ENCODE data around the gene USH1G. TPM values are rescaled to one million over a fixed set of nuclear protein-coding genes. Genes with fewer than 3 reads are reported as not detected.

USH1G gene
- polyA plus RNA-seq, 1 donor (not counting 4 experiments of a cell fraction or from before 2014, with no cell fraction given) = 0.34 TPM

DNA sequence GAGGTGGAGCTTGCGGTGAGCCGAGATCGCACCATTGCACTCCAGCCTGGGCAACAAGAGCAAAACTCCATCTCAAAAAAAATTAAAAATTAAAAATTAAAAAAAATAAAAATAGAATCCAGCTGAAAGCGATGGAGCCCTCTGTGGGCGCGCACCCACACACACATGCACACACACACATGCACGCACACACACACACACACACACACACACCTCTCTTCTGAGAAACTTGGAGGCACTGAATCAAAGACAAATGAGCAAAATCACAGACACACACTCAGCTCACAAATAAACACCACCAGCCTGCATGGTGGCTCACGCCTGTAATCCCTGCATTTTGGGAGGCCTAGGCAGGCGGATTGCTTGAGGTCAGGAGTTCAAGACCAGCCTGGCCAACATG, 20.0 kb downstream of the USH1G start:
- Histone ChIP-seq H2AFZ (ENCODE audit: control insufficient read depth, low read length) (no peak overlapping the region), H3K27ac (ENCODE audit: control insufficient read depth, insufficient read depth, low read length) (no peak overlapping the region), H3K9me3 (ENCODE audit: control insufficient read depth, low read depth, low read length) (no peaks in the 10 kb centered on the region), H3K4me3 (ENCODE audit: control insufficient read depth in 2 of 3, extremely low read depth in 1 of 3, insufficient read depth in 2 of 3, low read depth in 1 of 3, low read length in 3 of 3) (no peak overlapping the region), H3K4me1 (ENCODE audit: control insufficient read depth, extremely low read depth, insufficient read depth, low read length) (peaks cover 4% of the 10 kb centered on the region), H3K79me2 (ENCODE audit: control insufficient read depth, insufficient read depth, low read length) (no peaks in the 10 kb centered on the region), H4K20me1 (ENCODE audit: control insufficient read depth, extremely low read depth, insufficient read depth, low read length) (no peaks in the 10 kb centered on the region), H3K9me1 (ENCODE audit: control insufficient read depth, extremely low read depth, insufficient read depth, low read length) (no peaks in the 10 kb centered on the region), H3K36me3 (ENCODE audit: control insufficient read depth in 2 of 2, extremely low read depth in 1 of 2, insufficient read depth in 2 of 2, low read length in 2 of 2) (no peaks in the 10 kb centered on the region), H3K27me3 (ENCODE audit: control insufficient read depth, extremely low read depth, insufficient read depth, low read length) (no peaks in the 10 kb centered on the region), H3K9ac (ENCODE audit: control insufficient read depth, extremely low read depth, insufficient read depth, low read length) (no peak overlapping the region), H3K4me2 (ENCODE audit: control insufficient read depth, extremely low read depth, insufficient read depth, low read depth, low read length) (no peak overlapping the region)
- DNase-seq (ENCODE audit: low read depth, low spot score) (no peak), FAIRE-seq (no peak)
- no peak for TF ChIP-seq EZH2 (IDR thresholded peaks at IDR 0.05; ENCODE audit: low read length)
- TF ChIP-seq, protein P1, sequence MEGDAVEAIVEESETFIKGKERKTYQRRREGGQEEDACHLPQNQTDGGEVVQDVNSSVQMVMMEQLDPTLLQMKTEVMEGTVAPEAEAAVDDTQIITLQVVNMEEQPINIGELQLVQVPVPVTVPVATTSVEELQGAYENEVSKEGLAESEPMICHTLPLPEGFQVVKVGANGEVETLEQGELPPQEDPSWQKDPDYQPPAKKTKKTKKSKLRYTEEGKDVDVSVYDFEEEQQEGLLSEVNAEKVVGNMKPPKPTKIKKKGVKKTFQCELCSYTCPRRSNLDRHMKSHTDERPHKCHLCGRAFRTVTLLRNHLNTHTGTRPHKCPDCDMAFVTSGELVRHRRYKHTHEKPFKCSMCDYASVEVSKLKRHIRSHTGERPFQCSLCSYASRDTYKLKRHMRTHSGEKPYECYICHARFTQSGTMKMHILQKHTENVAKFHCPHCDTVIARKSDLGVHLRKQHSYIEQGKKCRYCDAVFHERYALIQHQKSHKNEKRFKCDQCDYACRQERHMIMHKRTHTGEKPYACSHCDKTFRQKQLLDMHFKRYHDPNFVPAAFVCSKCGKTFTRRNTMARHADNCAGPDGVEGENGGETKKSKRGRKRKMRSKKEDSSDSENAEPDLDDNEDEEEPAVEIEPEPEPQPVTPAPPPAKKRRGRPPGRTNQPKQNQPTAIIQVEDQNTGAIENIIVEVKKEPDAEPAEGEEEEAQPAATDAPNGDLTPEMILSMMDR (optimal IDR thresholded peaks at IDR 0.05 in 1 of 3, IDR thresholded peaks at IDR 0.05 in 1 of 3, conservative IDR thresholded peaks at IDR 0.05 in 1 of 3; ENCODE audit: extremely low read depth in 1 of 3, insufficient read depth in 2 of 3, low read length in 3 of 3) = no peak
- dilution Hi-C loops (cut with MboI; ENCODE audit: extremely low pct_ligation_motif_present, low sequenced_read_pairs) = no loop called here

DNA sequence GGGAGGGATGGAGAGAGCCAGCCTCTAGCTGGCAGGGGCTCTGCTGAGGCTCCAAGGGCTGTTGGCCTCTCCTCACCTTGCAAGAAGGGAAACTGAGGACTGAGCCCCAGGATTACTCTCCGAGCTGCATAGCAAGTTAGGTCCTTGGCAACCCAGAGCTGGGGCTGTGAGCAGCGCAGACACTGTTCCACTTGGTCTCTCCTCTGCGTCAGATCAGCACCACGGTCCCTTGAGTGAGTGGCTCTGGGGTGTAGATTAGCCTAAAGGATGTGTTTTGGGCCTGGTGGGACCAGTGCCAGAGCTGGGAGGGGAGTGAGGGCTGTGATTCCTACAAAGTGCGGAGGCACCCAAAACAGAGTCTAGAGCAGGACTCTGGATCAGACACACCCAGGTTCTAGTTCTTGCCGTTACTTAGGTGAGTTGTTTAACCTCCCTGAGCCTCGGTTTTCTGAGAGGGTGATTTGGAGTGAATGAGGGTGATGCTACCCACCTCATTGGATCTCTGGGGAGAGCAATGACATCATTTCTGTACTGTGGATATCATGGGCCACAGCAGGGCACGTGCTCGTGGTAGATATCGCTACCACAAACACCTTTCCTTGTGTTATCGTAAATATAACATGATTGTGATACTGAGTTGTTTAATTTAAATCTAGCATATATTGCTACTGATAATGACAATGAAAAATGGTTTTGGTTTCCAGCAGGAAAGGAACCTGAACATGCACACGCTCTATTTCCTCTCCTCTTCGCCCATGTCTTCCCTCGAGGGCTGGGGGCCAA, 21.5 kb downstream of the USH1G start:
- Histone ChIP-seq H3K4me3 (ENCODE audit: control insufficient read depth in 2 of 3, extremely low read depth in 1 of 3, insufficient read depth in 2 of 3, low read depth in 1 of 3, low read length in 3 of 3) (no peak overlapping the region), H3K36me3 (ENCODE audit: control insufficient read depth in 2 of 2, extremely low read depth in 1 of 2, insufficient read depth in 2 of 2, low read length in 2 of 2) (no peaks in the 10 kb centered on the region), H3K79me2 (ENCODE audit: control insufficient read depth, insufficient read depth, low read length) (no peaks in the 10 kb centered on the region), H3K9me3 (ENCODE audit: control insufficient read depth, low read depth, low read length) (no peaks in the 10 kb centered on the region), H3K4me2 (ENCODE audit: control insufficient read depth, extremely low read depth, insufficient read depth, low read depth, low read length) (no peak overlapping the region), H3K27me3 (ENCODE audit: control insufficient read depth, extremely low read depth, insufficient read depth, low read length) (peaks cover 3% of the 10 kb centered on the region), H3K27ac (ENCODE audit: control insufficient read depth, insufficient read depth, low read length) (no peak overlapping the region), H4K20me1 (ENCODE audit: control insufficient read depth, extremely low read depth, insufficient read depth, low read length) (no peaks in the 10 kb centered on the region), H2AFZ (ENCODE audit: control insufficient read depth, low read length) (no peak overlapping the region), H3K9ac (ENCODE audit: control insufficient read depth, extremely low read depth, insufficient read depth, low read length) (no peak overlapping the region), H3K4me1 (ENCODE audit: control insufficient read depth, extremely low read depth, insufficient read depth, low read length) (peaks cover 4% of the 10 kb centered on the region), H3K9me1 (ENCODE audit: control insufficient read depth, extremely low read depth, insufficient read depth, low read length) (no peaks in the 10 kb centered on the region)
- DNase-seq (ENCODE audit: low read depth, low spot score) = no peak
- dilution Hi-C loops (cut with MboI; ENCODE audit: extremely low pct_ligation_motif_present, low sequenced_read_pairs) = no loop called here
- FAIRE-seq = no peak
- TF ChIP-seq, protein P1 (optimal IDR thresholded peaks at IDR 0.05 in 1 of 3, IDR thresholded peaks at IDR 0.05 in 1 of 3, conservative IDR thresholded peaks at IDR 0.05 in 1 of 3; ENCODE audit: extremely low read depth in 1 of 3, insufficient read depth in 2 of 3, low read length in 3 of 3) = no peak
- TF ChIP-seq EZH2 (IDR thresholded peaks at IDR 0.05; ENCODE audit: low read length) = no peak

All from keratinocyte (primary cell).